Nephron (organoid): ENCODE data around the gene CREG2.
"Not testable (repeated sequence)": the region's sequence is repeated elsewhere in the genome, so short reads cannot be mapped to it uniquely, and the experiment has no call there.

Source experiments
- H3K27ac Mint-ChIP-seq, 3 experiments: 2 replicates each; pipeline ENCODE4 v1.8.0; 2020; ENCODE audit warnings: mixed read lengths in 3 of 3, mild to moderate bottlenecking in 2 of 3, moderate library complexity in 1 of 3
- H3K27me3 Mint-ChIP-seq: 2 replicates; pipeline ENCODE4 v1.8.0; 2021; ENCODE audit warnings: low read depth, mild to moderate bottlenecking, moderate library complexity, mixed read lengths
- H3K36me3 Mint-ChIP-seq: 2 replicates; pipeline ENCODE4 v1.8.0; 2020; ENCODE audit warnings: low read depth, mixed read lengths
- H3K4me1 Mint-ChIP-seq: 2 replicates; pipeline ENCODE4 v1.8.0; 2020; ENCODE audit warnings: mixed read lengths
- H3K4me3 Mint-ChIP-seq, 3 experiments: 2 replicates each; pipeline ENCODE4 v1.8.0; 2020; ENCODE audit warnings: mild to moderate bottlenecking in 3 of 3, mixed read lengths in 3 of 3, moderate library complexity in 2 of 3
- H3K9me3 Mint-ChIP-seq: 2 replicates; pipeline ENCODE4 v1.8.0; 2020; ENCODE audit warnings: mixed read lengths
- CTCF ChIP-seq, 3 experiments: fragments of 200-600 bp; sonication (generic); IDR thresholded peaks; one replicate each; pipeline ENCODE4 v1.5.0; 2021; ENCODE audit warnings: antibody characterized with exemption in 3 of 3; ENCODE audit not compliant: unreplicated experiment in 3 of 3

The CREG2 gene

GRCh38 chr2:101328474-101329007, 58.8 kb downstream of the CREG2 start:
- TF ChIP-seq CTCF (IDR thresholded peaks at IDR 0.05; ENCODE audit: unreplicated experiment in 3 of 3), result no peak
- Mint-ChIP-seq H3K27ac (no peak overlapping the region), H3K9me3 (peaks cover 4% of the 10 kb centered on the region), H3K4me1 (no peaks in the 10 kb centered on the region), H3K27me3 (no peaks in the 10 kb centered on the region), H3K36me3 (no peaks in the 10 kb centered on the region), H3K4me3 (no peak overlapping the region)

- H3K9me3 Mint-ChIP-seq, result peaks cover 4% of the 10 kb centered on the region
- H3K4me1 Mint-ChIP-seq, result no peaks in the 10 kb centered on the region
- H3K36me3 Mint-ChIP-seq, result no peaks in the 10 kb centered on the region
- no peak overlapping the region for H3K27ac Mint-ChIP-seq
- TF ChIP-seq CTCF (IDR thresholded peaks at IDR 0.05; ENCODE audit: unreplicated experiment in 3 of 3), result no peak
- peaks cover 3% of the 10 kb centered on the region for H3K27me3 Mint-ChIP-seq
- H3K4me3 Mint-ChIP-seq, result no peak overlapping the region
Measured at GRCh38 chr2:101327863-101328394, 59.4 kb downstream of the CREG2 start.

GRCh38 chr2:101325425-101325824, 61.9 kb downstream of the CREG2 start:
- H3K27me3 Mint-ChIP-seq, result peaks cover 3% of the 10 kb centered on the region
- no peak for TF ChIP-seq CTCF (IDR thresholded peaks at IDR 0.05; ENCODE audit: unreplicated experiment in 3 of 3)
- no peak overlapping the region for H3K27ac Mint-ChIP-seq
- H3K36me3 Mint-ChIP-seq, result no peaks in the 10 kb centered on the region
- peaks cover 4% of the 10 kb centered on the region for H3K9me3 Mint-ChIP-seq
- no peaks in the 10 kb centered on the region for H3K4me1 Mint-ChIP-seq
- H3K4me3 Mint-ChIP-seq, result no peak overlapping the region

- H3K4me1 Mint-ChIP-seq, H3K27ac Mint-ChIP-seq, H3K9me3 Mint-ChIP-seq, H3K4me3 Mint-ChIP-seq, H3K36me3 Mint-ChIP-seq: not testable (repeated sequence)
- H3K27me3 Mint-ChIP-seq, result peaks cover 17% of the 10 kb centered on the region
Measured at GRCh38 chr2:101316568-101316967, 70.7 kb downstream of the CREG2 start.

- no peak for TF ChIP-seq CTCF (IDR thresholded peaks at IDR 0.05; ENCODE audit: unreplicated experiment in 3 of 3)
- Mint-ChIP-seq H3K36me3 (peaks cover 1% of the 10 kb centered on the region), H3K4me3 (no peak overlapping the region), H3K27ac (no peak overlapping the region), H3K27me3 (peaks cover 5% of the 10 kb centered on the region), H3K9me3 (peaks cover 6% of the 10 kb centered on the region), H3K4me1 (peaks cover 9% of the 10 kb centered on the region)
Measured at GRCh38 chr2:101311696-101312017, 75.6 kb downstream of the CREG2 start.

GRCh38 chr2:101310834-101311695, 76.2 kb downstream of the CREG2 start:
- Mint-ChIP-seq H3K27me3 (peaks cover 4% of the 10 kb centered on the region), H3K27ac (no peak overlapping the region), H3K4me1 (peaks cover 14% of the 10 kb centered on the region)

More at GRCh38 chr2:101310834-101311695, 76.2 kb downstream of the CREG2 start:
- Mint-ChIP-seq H3K9me3 (peaks cover under 1% of the 10 kb centered on the region), H3K36me3 (peaks cover 5% of the 10 kb centered on the region), H3K4me3 (peak overlapping the region; percentile 28 to 41 (median 35))
- TF ChIP-seq CTCF (IDR thresholded peaks at IDR 0.05; ENCODE audit: unreplicated experiment in 3 of 3), result no peak
